ENCODE data around the gene NELFCD. TPM values are rescaled to one million over a fixed set of nuclear protein-coding genes. Genes with fewer than 3 reads are reported as not detected.
A peak's percentile ranks its signal among the peaks of the same experiment; 100 is the strongest.

NELFCD gene
- total and polyA plus RNA-seq, 9 of the 15 experiments (the other 6 are each of a cell fraction or from before 2014, with no cell fraction given): 11.7 to 163 (median 96.5) TPM

- no peak for TF ChIP-seq NR2F6 (CRISPR knock-in tag; IDR thresholded peaks at IDR 0.05)
- TF ChIP-seq GABPB2 (CRISPR knock-in tag; conservative IDR thresholded peaks at IDR 0.05): no peak
- no peak for TF ChIP-seq ZBTB26 (CRISPR knock-in tag; IDR thresholded peaks at IDR 0.05)
- peak; percentile 28; the same call in 1 of the 2 replicates for TF ChIP-seq NR3C1 (CRISPR knock-in tag; IDR thresholded peaks at IDR 0.05)
- no peak for TF ChIP-seq CTCFL (IDR thresholded peaks at IDR 0.05; ENCODE audit: borderline replicate concordance, insufficient read depth, low read depth, low read length, poor library complexity, severe bottlenecking)
- 0 out of 2 replicates have a peak, but pooled peaks have one; percentile 31 for TF ChIP-seq CAMTA2 (CRISPR knock-in tag; conservative IDR thresholded peaks at IDR 0.05)
- TF ChIP-seq ZNF79 (CRISPR knock-in tag; IDR thresholded peaks at IDR 0.05; ENCODE audit: low read depth): no peak
- TF ChIP-seq HSF4 (CRISPR knock-in tag; IDR thresholded peaks at IDR 0.05; ENCODE audit: borderline replicate concordance): no peak
- TF ChIP-seq RFX1 (IDR thresholded peaks at IDR 0.05): no peak
- no peak for TF ChIP-seq ELF4 (CRISPR knock-in tag; IDR thresholded peaks at IDR 0.05)
- TF ChIP-seq NFIX (CRISPR knock-in tag; IDR thresholded peaks at IDR 0.05; ENCODE audit: low read depth): no peak
- peak; percentile 72; the same call in 1 of the 2 replicates for TF ChIP-seq ZBTB43 (CRISPR knock-in tag; IDR thresholded peaks at IDR 0.05)
- peak; percentile 61; the same call in 1 of the 2 replicates for TF ChIP-seq MYC (IDR thresholded peaks at IDR 0.05; ENCODE audit: low read depth, low read length)
- TF ChIP-seq MYC (CRISPR knock-in tag; IDR thresholded peaks at IDR 0.05; ENCODE audit: borderline replicate concordance, low read depth): peak; percentile 91
- no peak for TF ChIP-seq STAT6 (CRISPR knock-in tag; IDR thresholded peaks at IDR 0.05)
- TF ChIP-seq FOXP4 (CRISPR knock-in tag; IDR thresholded peaks at IDR 0.05; ENCODE audit: borderline replicate concordance): peak; percentile 81
- TF ChIP-seq FOXA1 (IDR thresholded peaks at IDR 0.05; ENCODE audit: borderline replicate concordance): no peak
- 0 out of 2 replicates have a peak, but pooled peaks have one; percentile 17 for TF ChIP-seq ZBTB17 (CRISPR knock-in tag; IDR thresholded peaks at IDR 0.05)
- no peak for TF ChIP-seq YBX1 (IDR thresholded peaks at IDR 0.05)
These were observed 61.2 kb downstream of the NELFCD start, which contains the start of gene PRELID3B (continued) for GRCh38 chr20:59042151-59042795.
